Measurements from ENCODE around the gene USH2A.

DNA sequence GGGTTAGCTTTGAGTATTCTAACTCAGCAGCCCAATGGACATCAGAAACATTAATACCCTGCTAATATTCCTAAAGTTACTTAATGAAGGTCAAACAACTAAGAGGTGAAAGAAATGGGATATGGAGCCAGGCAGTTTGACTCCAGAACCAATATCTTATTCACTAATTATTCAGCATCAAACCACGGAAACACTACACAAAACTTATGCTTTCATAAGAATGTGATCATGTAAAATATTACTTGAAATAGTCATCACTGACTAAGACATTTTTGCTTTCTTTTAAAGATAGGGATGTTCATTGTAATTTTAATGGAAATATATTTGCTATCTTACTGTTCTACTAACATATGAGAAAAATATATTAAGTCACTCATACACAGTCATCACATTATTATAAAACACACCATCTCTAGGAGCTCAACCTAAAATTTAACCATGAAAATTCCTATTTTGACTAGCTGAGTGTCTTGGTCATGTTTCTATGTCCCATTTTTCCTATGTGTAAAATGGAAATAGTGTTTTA is 615.3 kb downstream of the USH2A start:
- TF ChIP-seq POLR2AphosphoS5 (IDR thresholded peaks at IDR 0.05) (no peak), POLR2A (IDR thresholded peaks at IDR 0.05) (no peak)
- TF ChIP-seq, protein P1, sequence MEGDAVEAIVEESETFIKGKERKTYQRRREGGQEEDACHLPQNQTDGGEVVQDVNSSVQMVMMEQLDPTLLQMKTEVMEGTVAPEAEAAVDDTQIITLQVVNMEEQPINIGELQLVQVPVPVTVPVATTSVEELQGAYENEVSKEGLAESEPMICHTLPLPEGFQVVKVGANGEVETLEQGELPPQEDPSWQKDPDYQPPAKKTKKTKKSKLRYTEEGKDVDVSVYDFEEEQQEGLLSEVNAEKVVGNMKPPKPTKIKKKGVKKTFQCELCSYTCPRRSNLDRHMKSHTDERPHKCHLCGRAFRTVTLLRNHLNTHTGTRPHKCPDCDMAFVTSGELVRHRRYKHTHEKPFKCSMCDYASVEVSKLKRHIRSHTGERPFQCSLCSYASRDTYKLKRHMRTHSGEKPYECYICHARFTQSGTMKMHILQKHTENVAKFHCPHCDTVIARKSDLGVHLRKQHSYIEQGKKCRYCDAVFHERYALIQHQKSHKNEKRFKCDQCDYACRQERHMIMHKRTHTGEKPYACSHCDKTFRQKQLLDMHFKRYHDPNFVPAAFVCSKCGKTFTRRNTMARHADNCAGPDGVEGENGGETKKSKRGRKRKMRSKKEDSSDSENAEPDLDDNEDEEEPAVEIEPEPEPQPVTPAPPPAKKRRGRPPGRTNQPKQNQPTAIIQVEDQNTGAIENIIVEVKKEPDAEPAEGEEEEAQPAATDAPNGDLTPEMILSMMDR (IDR thresholded peaks at IDR 0.05), result no peak

All from breast epithelium (tissue), 3 donors.